NCI-H1436 treated with DMSO at 0.1 percent for 48 hours (cell line): ENCODE data around the gene UGDH.
A peak's percentile ranks its signal among the peaks of the same experiment; 100 is the strongest.
"Not testable (repeated sequence)": the region's sequence is repeated elsewhere in the genome, so short reads cannot be mapped to it uniquely, and the experiment has no call there.

Source experiments
- DNase-seq: peaks from one replicate; lab custom pipeline; 2025; lab: John Stamatoyannopoulos, UW

Gene UGDH

DNA sequence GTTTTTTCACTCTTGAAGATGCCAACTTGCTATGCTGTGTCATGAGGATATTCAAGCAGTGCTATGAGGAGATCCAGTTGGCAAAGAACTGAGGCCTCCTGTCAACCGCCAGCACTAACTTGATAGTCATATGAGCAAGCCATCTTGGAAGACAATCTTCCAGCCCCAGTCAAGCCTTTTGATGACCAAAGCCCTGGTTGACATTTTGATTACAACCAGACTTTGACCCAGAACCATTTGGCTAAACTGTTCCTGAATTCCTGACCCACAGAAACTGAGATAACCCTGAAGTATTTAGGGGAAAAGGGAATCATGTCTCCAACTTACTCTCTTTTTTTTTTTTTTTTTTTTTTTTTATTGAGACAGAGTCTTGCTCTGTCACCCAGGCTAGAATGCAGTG is 32.9 kb downstream of the UGDH start:
- DNase-seq = no peak

DNA sequence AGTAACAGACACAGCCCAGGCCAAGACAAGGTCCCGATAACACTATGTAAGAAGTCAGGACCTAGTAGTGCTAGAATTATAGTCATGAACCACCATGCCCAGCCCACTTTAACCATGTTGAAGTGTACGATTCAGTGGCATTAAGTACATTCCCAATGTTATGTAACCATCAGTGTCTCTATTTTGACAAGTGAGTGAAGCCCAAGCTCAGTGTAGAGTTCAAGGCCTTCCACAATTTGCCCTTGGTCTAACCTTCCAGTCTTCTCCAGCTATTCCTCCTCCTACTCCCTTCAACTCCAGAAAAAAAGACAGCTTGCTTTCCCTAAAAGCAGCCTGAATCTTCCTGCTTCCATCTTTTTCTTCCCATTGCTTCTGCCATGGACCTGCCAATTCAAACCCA is 36.9 kb downstream of the UGDH start:
- no peak for DNase-seq

DNA sequence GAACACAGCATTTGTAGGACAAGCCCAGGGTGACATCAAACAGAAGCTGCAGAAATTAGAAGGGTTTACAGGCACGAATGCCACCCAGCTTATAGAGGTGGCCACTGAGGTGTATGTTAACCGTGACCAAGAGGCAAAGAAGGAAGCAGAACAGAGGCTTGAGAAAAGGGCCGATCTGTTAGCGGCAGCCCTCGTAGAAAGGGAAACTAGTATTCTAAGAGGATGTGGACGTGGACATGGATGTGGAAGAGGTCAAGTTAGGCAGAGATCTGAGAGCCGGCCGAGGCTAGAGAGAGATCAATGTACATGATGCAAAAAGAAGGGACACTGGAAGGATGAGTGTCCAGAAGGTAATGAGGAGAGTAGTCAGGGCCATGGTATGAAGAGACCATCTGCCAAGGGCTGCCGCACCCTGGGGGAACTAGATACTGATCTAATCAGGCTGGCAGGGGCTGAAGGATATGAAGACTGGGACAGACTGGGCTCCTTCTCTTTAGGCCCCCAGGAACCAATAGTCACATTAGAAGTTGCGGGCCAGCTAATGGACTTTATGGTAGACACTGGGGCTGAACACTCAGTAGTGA is 40.9 kb downstream of the UGDH start:
- no peak for DNase-seq

DNA sequence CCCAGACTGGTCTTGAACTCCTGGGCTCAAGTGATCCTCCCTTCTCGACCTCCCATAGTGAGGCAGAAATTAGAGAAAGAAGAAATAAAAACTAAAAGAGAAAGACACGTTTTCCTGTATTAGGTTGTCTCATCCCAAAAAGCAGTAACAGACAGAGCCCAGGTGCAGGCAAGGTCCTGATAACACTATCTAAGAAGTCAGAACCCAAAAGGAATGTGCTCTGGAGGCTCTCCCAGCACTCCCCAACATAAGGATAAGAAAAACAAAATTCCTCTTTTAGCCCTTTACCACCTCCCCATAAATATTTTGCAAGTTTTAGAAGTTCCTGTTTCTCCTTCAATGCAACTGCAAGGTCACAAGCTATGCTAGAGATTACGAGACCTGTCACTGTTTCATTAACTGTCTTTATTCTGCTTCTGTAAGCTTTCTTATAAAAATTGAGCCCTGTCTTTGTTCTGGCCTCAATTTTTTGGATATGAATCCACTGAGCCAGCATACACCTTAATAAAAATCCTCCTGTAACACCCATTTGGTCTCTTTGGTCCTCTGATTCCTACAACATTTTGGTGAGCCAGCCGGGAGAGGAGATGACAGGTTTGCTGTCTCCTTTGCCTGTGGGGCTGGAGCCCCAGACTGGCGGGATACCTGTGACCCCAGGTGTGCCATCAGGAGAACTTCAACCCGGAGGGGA is 42.5 kb downstream of the UGDH start:
- DNase-seq = no peak

DNA sequence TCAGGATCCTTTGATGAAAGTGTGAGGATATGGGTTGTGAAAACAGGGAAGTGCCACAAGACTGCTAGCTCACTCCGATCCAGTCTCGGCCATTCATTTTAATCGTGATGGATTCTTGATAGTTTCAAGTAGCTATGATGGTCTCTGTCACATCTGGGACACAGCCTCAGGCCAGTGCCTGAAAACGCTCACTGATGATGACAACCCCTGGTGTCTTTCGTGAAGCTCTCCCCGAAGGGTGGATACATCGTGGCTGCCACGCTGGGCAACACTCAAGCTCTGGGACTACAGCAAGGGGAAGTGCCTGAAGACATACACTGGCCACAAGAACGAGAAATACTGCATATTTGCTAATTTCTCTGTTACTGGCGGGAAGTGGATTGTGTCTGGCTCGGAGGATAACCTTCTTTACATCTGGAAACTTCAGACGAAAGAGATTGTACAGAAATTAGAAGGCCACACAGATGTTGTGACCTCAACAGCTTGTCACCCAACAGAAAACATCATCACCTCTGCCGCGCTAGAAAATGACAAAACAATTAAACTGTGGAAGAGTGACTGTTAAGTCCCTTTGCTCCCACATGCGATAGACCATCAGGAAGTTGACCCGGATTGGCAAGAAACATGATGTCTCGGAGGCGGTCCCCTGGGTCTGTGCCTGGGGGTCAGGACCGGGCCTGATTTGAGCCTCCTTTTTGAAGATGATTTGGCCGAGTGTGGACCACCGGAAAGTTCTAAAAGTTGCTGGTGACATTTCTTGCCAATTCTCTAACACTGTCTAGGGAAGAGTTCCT is 46.1 kb downstream of the UGDH start:
- no peak for DNase-seq

DNA sequence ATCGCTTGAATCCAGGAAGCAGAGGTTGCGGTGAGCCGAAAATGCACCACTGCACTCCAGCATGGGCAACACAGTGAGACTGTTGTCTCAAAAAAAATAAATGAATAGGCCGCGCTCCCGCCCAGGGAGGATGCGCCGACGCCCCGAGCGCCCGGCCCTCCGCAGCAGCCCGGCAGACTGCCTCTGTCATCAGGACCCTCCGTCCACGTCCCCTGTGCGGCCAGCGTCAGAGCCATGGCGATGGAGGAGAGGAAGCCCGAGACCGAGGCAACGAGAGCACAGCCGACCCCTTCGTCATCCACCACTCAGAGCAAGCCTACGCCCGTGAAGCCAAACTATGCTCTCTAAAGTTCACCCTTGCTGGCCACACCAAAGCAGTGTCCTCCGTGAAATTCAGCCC is 47.0 kb downstream of the UGDH start:
- DNase-seq = no peak

DNA sequence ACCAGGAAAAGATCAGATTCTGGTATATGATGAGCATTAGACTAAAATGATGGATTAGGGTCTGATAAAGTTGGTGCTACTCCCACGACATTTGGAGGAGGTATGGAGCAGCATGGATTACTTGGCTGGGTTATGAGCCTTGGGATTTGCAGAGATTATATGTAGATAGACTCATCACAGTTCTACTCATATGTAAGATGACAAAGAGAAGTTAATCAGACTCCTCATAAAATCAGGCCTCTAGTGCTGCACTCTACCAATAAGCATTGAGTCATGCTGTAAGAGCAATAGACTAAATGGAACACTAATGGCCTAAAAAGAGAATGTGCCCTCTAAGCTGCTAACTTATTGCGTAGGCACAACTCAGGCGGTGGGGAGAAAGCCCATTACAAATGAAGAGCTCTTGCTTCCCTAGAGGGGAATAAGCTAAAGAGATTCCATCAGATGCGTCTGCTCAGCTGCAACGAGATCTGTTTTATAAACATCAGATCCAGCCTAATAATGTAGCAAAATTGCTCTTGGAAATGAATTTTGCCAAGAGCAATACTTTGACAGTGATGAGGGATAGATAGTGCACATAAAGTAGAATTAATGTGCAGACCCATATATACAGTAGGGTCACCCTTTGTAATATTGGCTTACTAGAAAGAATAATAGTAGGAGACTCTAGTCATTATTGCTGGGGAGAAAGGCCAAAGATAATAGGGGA is 50.9 kb downstream of the UGDH start:
- no peak for DNase-seq

DNA sequence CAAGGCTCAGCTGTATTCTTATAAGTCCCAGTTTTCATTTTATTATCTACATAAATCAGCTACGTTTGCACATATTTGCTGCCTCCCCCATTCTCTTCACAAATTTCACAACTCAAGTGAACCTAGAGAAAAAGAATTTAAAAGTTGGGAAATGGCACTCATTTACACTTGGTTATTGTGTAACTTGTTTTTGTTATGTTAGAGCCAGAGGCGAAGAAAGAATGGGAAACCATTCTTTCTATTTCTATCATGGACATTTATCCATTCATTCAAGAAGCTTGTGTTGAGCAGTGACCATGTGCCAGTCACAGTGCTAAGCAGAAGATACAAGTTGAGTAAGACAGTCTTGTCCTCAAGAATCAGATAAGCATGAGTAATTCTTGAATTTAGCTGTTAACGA is 54.8 kb downstream of the UGDH start:
- DNase-seq = no peak

DNA sequence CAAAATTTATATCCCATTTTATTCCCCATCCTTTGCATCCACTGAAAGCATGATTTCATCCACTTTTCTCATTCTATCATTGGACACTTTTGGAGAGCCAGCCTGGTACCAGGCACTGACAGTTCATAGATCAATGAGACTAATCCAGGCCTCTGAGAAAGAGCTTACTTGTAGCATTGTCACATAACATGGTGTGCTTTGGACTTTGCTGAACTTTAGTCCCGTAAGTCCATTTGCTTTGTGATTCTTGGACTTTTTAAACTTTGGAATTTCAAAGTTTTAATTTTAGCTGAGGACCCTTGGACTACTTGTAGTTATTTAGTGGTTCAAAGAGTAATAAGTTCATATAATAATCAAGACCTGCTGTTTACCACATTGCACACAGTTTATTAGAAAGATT is 56.8 kb downstream of the UGDH start:
- DNase-seq = no peak

DNA sequence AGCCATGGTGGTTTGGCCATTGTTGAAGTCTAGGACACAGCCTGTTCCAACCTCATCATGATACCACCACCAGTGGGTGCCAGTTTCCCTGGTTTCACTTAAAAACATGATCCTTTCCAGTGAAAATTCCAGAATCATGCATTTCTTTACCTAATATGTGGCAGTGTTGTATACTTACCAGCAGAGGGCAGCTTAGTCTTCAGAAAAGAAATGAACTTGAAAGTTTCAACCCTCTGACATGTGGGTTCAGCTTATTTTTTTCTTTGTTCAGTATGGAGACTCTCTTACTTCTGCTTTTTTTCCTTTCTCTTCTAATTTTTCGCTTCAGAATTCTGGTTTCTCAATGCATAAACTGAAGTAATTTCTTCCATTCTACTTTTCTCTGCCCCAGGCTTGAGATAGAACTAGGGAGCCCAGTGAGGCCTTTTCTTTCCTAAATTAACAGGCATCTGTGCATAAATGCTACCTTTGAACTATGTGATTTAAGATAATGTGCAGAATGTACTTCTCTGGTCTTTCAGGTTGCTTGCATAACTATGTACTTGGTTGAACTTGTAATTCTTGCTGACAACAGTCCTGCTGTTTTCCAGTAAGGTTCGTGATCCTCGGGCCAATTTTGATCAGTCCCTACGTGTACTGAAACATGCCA is 57.7 kb downstream of the UGDH start:
- no peak for DNase-seq

DNA sequence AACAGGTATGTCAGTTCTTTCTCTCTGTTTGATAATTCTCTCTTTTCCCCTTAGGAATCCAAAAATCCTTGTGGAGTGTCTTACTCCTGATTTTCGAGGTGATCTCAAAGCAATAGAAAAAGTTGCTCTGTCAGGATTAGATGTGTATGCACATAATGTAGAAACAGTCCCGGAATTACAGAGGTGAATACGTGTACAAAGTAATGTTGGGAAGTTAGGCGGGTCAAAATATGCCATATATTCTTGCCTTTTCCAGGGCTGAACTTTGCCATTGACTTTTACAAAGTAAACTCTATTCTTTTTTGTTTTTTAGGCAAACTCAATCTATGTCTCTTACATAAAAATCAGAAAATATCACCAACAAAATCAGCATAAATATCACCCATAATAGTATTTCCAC is 59.8 kb downstream of the UGDH start:
- no peak for DNase-seq

DNA sequence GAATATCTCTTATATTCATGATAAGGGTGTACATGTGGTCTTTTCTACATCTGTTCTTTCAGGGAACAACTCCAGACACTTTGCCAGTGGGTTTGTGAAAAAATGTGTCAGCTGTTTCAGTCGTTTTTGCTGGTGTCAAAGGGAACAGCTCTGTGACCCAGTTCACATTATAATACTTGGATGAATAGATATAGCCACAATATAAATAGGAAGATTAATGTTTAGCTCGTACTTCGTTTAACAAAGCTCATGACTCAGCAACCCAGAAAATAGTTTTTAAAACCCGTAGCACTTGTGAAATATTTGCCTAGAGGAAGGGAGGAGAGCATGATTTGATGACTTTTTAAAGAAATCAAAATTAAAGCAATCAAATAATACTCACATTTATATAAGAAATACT is 60.5 kb downstream of the UGDH start:
- DNase-seq = no peak

DNA sequence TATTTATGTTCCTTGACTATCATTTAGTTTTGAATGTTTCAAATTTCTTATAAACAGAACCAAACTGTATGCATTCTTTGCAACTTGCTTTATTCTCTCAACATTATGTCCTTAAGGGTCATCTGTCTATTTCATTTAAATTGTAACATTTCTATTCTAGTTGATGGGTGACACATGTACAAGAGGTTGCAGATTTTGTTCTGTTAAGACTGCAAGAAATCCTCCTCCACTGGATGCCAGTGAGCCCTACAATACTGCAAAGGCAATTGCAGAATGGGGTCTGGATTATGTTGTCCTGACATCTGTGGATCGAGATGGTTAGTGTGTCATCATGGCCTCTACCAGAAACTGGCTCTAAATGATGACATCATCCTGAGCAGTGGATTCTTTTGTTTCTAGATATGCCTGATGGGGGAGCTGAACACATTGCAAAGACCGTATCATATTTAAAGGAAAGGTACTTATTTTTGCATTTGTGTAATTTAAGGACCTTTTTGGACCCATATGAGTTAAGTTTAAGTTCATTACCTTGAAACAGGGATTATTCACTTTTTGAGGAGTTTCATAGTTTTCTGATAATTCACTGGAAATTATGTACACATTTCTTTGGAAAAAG is 62.2 kb downstream of the UGDH start:
- no peak for DNase-seq

DNA sequence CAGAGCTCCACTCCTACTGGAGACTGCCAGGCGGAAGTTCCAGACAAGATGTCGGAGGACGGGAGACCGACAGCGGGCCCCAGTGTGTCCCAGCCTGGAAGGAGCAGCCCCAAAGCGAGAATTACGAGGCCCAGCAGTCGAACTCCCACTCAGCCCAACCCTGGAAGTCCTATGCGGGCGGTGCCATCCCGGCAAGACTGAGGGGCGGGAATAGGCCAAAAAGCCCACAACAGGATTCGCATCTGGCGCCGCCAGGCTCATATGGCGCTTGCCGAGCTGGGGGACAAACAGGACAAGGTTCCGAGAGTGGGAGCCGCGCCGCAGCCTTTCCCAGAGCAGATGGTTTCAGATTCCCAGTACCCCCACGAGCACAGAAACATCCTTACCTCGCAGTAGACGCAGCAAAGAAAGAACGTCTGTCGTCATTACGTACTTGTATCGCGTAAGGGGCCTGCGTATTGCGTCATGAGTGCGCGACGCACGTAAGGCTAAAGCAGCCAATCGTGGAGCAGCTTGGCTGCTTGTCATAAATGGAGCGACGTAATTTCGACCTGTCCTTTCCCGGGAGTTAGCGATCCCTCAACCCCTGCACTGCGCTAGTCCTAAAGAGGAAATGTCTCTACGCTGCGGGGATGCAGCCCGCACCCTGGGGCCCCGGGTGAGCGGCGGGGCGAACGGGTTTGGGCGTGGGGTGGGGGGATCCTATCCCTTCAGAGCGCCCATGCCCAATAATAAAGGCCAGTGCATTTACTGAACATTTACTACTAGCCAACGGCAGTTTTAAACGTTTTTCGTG is 68.5 kb downstream of the UGDH start, which contains the start of the genes LIAS and RPL9:
LIAS (plus strand) TSS at position 552 of the 796 bp plus-strand sequence; CDS start at position 614, 62 bp downstream.
RPL9 (minus strand) TSS at position 418 of the 796 bp plus-strand sequence. CDS start 483 bp downstream, outside the sequence.
- peak; percentile 85 for DNase-seq

DNA sequence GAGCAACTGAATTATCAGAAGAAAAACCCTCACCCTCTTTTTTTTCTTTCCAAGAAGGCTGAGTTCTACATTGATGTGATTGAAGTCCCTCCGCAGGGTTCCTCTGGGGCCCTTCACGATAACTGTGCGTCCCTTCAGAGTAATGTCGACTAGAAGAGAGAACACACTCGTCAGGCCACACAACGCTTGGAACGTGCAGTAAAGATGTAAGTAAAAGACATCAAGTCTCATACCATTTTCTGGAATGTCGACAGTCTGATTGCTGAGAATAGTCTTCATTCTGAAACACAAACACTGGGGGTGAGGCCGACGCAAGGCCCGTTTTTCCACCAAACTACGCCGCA is 69.1 kb downstream of the UGDH start:
- not testable (repeated sequence) for DNase-seq

DNA sequence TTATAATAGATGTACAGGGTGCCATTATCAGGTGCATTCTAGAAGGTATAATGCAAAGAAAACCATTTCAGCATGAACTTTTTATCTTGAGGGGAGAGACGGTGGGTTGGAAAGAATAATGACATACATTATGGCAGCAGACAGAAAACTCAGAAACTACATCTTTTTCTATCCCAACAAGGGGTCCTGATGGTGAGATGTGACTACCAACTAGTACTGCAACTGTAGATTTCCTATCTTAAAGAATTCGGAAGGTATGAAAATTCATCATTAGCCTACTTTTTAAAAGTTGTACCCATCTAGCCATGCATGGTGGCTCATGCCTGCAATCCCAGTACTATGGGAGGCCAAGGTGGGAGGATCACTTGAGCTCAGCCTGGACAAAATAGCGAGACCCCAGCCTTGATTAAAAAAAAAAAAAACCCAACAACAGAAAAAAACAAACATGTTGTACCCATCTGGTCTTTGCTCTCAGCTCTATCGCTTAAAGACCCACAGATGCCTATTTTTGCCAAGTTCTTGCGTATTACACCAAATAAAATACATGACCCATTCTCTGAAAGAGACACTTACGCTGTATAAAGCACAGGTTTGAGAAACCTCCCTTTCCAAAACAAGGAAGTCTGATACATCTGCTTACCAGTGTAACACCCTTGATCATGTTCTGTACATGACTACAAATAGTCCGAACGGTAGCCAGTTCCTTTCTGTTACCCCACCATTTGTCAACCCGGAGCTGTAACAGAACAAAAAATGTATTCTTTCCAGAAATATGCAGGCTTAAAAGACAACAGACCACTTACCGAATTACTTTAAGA is 70.1 kb downstream of the UGDH start:
- DNase-seq = no peak

DNA sequence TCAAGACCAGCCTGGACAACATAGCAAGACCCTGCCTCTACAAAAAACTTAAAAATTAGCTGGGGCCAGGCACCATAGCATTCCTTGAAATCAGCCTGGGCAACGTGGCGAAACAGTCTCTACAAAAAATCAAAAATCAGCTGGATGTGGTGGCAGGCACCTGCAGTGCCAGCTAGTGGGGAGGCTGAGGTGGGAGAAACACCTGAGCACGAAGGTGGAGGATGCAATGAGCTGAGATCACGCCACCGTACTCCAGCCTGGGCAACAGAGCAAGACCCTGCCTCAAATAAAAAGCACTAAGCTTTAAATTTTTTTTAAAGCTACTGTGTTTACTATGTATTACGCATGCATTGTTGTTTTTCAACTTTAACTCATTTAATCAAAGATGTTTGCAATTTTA is 71.8 kb downstream of the UGDH start:
- no peak for DNase-seq

DNA sequence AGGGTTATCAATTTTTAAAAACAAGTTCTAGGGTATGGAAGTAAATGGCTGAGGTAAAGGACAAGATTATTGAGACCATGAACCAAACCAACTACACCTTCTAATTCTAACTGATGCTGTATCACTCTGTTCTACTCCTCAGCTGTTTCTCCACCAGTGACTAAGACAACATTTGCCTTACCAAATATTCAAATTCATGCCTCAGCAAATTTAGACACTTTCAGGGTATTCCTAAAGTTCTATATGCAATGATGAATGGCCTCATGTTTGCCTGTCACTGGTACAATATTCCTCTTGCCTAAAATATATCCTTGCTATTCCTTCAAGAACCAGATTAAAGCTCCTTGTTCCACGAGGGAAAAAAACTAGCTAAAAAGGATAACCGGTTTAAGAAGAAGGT is 73.5 kb downstream of the UGDH start:
- no peak for DNase-seq

DNA sequence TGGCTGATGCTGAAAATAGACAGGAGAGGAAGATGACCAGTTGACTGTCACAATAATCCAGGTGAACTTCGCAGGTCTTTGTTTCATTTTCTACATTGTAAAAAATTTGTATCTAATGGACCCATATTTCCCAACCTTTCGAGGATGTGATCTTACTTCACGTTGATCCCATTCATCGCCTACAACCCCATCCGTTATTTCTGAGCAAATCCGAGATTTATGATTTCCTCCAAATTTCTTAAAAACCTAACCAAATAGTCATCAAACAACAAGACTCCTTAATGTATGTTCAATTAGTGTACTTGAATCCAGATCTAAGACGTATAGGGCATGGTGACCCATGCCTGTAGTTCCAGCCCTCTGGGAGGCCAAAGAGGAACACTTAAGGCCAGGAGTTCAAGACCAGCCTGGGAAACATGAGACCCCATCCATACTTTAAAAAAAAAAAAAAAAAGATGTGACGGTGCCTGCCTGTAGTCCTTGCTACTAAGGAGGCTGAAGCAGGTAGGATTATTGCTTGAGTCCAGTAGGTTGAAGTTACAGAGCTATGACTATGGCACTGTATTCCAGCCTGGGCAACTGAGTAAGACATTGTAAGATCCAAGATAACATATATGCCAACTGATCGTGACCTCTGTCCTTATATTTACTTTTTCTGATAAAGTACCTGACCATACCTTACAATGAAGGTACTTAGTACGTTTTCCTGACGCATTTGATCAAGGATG is 74.2 kb downstream of the UGDH start:
- DNase-seq = no peak
